ENCODE measurements around the gene MRTFA.

Gene MRTFA

DNA sequence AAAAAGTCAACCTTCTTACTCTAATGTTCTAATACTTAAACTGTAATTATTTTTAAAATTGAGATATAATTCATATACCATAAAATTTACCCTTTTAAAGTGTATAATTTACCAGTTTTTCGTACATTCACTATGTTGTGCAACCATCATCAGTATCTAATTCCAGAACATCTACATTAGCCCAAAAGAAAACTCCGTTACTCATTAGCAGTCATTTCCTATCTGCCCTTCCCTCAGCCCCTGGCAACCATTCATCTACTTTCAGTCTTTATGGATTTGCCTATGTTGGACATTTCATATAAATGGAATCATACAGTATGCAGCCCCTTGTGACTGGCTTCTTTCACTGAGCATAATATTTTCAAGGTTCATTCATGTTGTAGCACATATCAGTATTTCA lies 243.9 kb downstream of the MRTFA start:
- no peak overlapping the region for H2AFZ ChIP-seq (ENCODE audit: low read depth, low read length, severe bottlenecking)
- H3K4me3 ChIP-seq (ENCODE audit: insufficient read depth, low read length, poor library complexity, severe bottlenecking) = no peak overlapping the region
- no peaks in the 10 kb centered on the region for H3K27me3 ChIP-seq (ENCODE audit: low read length)
- no peak for TF ChIP-seq EZH2phosphoT487 (conservative IDR thresholded peaks at IDR 0.05; ENCODE audit: low read length)
- TF ChIP-seq, protein P1, sequence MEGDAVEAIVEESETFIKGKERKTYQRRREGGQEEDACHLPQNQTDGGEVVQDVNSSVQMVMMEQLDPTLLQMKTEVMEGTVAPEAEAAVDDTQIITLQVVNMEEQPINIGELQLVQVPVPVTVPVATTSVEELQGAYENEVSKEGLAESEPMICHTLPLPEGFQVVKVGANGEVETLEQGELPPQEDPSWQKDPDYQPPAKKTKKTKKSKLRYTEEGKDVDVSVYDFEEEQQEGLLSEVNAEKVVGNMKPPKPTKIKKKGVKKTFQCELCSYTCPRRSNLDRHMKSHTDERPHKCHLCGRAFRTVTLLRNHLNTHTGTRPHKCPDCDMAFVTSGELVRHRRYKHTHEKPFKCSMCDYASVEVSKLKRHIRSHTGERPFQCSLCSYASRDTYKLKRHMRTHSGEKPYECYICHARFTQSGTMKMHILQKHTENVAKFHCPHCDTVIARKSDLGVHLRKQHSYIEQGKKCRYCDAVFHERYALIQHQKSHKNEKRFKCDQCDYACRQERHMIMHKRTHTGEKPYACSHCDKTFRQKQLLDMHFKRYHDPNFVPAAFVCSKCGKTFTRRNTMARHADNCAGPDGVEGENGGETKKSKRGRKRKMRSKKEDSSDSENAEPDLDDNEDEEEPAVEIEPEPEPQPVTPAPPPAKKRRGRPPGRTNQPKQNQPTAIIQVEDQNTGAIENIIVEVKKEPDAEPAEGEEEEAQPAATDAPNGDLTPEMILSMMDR (IDR thresholded peaks at IDR 0.05; ENCODE audit: insufficient read depth, low read length, poor library complexity, severe bottlenecking) = no peak
- H3K9me3 ChIP-seq (ENCODE audit: insufficient read depth, low read length) = no peaks in the 10 kb centered on the region
- no peaks in the 10 kb centered on the region for H3K36me3 ChIP-seq (ENCODE audit: low read length)
- no peak overlapping the region for H3K9ac ChIP-seq (ENCODE audit: low read length)
- peaks cover 46% of the 10 kb centered on the region for H3K79me2 ChIP-seq (ENCODE audit: insufficient read depth, low read length)
- no peak overlapping the region for H3K4me2 ChIP-seq (ENCODE audit: low read depth, low read length, poor library complexity, severe bottlenecking)
- H3K9me2 ChIP-seq (replicated peaks; ENCODE audit: insufficient read depth, low read length) = no peaks in the 10 kb centered on the region
- no peaks in the 10 kb centered on the region for H4K20me1 ChIP-seq (ENCODE audit: low read depth, low read length)
- peaks cover 23% of the 10 kb centered on the region for H3F3A ChIP-seq (ENCODE audit: insufficient read depth)
- H3K27ac ChIP-seq (ENCODE audit: low read depth, low read length) = no peak overlapping the region

DNA sequence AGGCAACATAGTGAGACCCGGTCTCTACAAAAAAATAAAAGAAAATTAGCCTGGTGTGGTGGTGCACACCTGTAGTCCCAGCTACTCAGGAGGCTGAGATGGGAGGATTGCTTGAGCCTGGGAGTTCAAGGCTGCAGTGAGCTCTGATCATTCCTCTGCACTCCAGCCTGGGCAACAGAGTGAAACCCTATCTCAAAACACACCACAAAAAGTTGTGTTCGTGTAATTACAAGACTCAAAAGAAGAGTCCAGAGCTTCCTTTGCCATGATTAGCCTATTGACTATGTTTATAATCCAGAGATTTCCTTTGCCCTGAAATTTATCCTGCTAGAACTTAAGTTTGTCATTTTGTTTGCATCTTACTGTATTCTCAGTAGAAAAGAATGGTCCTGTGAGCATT lies 245.1 kb downstream of the MRTFA start:
- Histone ChIP-seq H3K4me3 (ENCODE audit: insufficient read depth, low read length, poor library complexity, severe bottlenecking) (no peak overlapping the region), H3F3A (ENCODE audit: insufficient read depth) (peaks cover 21% of the 10 kb centered on the region; the same call in 1 of the 2 replicates), H2AFZ (ENCODE audit: low read depth, low read length, severe bottlenecking) (no peak overlapping the region), H3K36me3 (ENCODE audit: low read length) (no peaks in the 10 kb centered on the region), H3K9me3 (ENCODE audit: insufficient read depth, low read length) (no peaks in the 10 kb centered on the region), H3K79me2 (ENCODE audit: insufficient read depth, low read length) (peaks cover 58% of the 10 kb centered on the region), H3K9me2 (replicated peaks; ENCODE audit: insufficient read depth, low read length) (no peaks in the 10 kb centered on the region), H3K27me3 (ENCODE audit: low read length) (no peaks in the 10 kb centered on the region), H3K27ac (ENCODE audit: low read depth, low read length) (no peak overlapping the region), H4K20me1 (ENCODE audit: low read depth, low read length) (no peaks in the 10 kb centered on the region), H3K4me2 (ENCODE audit: low read depth, low read length, poor library complexity, severe bottlenecking) (no peak overlapping the region), H3K9ac (ENCODE audit: low read length) (no peak overlapping the region)
- TF ChIP-seq, protein P1 (IDR thresholded peaks at IDR 0.05; ENCODE audit: insufficient read depth, low read length, poor library complexity, severe bottlenecking) = no peak
- no peak for TF ChIP-seq EZH2phosphoT487 (conservative IDR thresholded peaks at IDR 0.05; ENCODE audit: low read length)

DNA sequence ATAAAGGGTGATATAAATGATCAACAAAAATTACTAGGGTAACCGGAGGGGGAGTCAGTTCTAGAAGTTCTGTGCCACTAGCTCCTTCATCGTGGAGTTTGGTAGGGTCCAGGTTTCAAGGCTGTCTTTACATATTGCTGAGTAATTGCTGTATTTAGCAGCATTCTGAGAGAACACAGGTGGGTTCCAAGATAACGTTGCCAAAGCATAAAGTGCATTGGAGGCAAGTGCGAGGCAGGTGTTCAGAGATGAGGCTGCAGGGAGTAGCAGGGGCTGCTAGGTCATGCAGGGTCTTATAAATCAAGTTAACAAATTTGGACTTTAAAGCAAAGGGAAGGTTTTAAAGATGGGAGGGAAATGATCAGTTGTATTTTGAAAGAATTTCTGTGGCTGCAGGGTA lies 248.3 kb downstream of the MRTFA start:
- Histone ChIP-seq H3K4me2 (ENCODE audit: low read depth, low read length, poor library complexity, severe bottlenecking) (no peak overlapping the region), H3K9ac (ENCODE audit: low read length) (no peak overlapping the region), H3K9me2 (replicated peaks; ENCODE audit: insufficient read depth, low read length) (no peaks in the 10 kb centered on the region), H2AFZ (ENCODE audit: low read depth, low read length, severe bottlenecking) (no peak overlapping the region), H3K27ac (ENCODE audit: low read depth, low read length) (no peak overlapping the region), H3K36me3 (ENCODE audit: low read length) (no peaks in the 10 kb centered on the region), H3K4me3 (ENCODE audit: insufficient read depth, low read length, poor library complexity, severe bottlenecking) (no peak overlapping the region), H3K79me2 (ENCODE audit: insufficient read depth, low read length) (peaks cover 81% of the 10 kb centered on the region), H3K27me3 (ENCODE audit: low read length) (no peaks in the 10 kb centered on the region), H3K9me3 (ENCODE audit: insufficient read depth, low read length) (no peaks in the 10 kb centered on the region), H3F3A (ENCODE audit: insufficient read depth) (peaks cover 15% of the 10 kb centered on the region; the same call in 1 of the 2 replicates), H4K20me1 (ENCODE audit: low read depth, low read length) (no peaks in the 10 kb centered on the region)
- TF ChIP-seq, protein P1 (IDR thresholded peaks at IDR 0.05; ENCODE audit: insufficient read depth, low read length, poor library complexity, severe bottlenecking) = no peak
- TF ChIP-seq EZH2phosphoT487 (conservative IDR thresholded peaks at IDR 0.05; ENCODE audit: low read length) = no peak

Measured in SU-DHL-6 (cell line).